Stimulated activated CD4-positive, alpha-beta T cell treated with anti-CD3 and anti-CD28 coated beads, TNF-alpha, amount 100 ng/mL, for 1 hour (primary cell): ENCODE results near the gene EXT2.

Experiments
- DNase-seq, 3 donors: peaks; one replicate each; pipeline ENCODE4 v3.0.0-alpha.2; 2020; ENCODE audit warnings: low read depth in 3 of 3, low spot score in 1 of 3

The EXT2 gene

DNA sequence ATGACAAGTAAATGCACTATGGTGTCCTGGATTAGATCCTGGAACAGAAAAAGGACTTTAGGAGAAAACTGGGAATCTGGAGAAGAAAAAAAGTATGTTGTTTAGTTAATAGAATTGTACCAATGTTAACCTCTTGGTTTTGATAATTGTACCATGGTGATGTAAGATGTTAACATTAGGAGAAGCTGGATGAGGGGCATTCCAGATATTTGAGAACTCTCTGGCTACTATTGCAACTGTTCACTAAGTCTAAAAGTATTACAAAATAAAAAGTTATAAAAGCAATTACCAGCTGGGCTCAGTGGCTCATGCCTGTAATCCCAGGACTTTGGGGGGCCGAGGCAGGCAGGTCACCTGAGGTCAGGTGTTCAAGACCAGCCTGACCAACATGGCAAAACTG is 66.5 kb downstream of the EXT2 start:
- no peak for DNase-seq

DNA sequence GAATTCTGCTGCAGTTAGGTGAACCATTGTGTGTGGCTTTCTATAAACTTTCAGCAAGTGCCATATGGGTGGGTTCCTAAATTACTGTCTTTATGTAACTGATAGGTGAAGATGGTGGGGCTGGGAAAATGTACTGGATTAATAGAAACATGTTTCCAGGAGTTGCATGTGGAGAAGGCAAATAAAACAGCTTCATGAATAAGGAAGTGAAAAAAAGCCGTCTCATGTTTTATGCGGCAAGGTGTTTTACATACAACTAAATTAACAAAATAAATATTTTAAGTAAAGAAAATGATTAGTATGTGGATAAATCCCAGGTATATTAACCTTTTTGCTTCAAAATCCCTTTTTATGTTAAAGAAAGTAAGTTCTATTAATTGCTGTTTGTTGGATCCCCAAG is 67.2 kb downstream of the EXT2 start:
- no peak for DNase-seq

DNA sequence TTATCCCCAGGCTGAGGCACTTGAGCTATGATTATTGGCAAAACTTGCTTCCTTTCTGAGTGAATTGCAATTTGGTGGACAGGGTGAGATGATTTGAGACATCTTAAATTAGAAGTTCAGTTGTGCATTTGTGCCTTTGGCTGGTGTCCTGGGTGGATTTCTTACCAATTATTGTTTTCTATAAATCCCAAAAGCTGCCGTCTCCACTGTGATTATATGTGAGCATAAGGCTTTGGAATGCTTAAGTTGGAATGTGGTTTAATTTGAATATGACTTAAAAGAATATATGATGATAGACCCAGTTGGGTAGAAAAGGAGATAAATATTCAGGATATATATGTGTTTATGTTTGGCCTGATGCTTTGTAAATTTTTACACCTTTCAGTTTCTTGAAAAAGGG is 70.0 kb downstream of the EXT2 start:
- DNase-seq, result no peak

GRCh38 chr11:44167046-44167445 is 71.6 kb downstream of the EXT2 start:
- no peak for DNase-seq

DNA sequence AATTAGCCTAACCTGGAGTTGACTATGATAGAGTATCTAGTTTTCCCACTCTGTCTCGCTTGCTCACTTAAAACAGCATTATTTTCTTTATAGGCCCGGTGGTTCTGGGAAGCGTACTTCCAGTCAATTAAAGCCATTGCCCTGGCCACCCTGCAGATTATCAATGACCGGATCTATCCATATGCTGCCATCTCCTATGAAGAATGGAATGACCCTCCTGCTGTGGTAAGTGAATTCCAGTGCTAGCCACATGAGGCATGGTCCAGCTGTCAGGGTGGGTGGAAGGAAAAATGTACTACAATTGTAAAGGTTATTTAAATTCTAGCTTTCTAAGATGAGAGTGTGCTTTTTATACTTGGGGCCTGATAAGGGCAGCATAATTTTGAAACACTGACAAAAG is 76.0 kb downstream of the EXT2 start:
- no peak for DNase-seq

GRCh38 chr11:44172966-44173365 is 77.5 kb downstream of the EXT2 start:
- no peak for DNase-seq

DNA sequence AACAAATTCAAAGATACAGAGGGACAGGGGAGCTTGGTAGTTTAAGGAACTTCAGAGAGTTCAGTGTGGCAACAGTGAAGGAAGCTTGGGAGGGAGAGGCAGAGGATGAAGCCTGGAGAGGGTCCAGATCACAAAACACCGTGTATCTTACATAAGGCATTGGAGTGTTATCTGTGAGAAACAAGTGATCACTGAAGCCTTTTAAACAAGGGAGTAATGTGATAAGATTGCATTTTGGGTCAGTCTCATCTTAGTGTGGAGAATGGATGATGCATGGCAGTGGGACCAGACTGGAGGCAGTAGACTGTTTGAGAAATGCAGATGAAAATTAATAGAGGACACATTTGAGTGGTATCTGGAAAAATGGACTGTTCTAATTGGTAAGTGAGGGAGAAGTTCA is 79.4 kb downstream of the EXT2 start:
- DNase-seq, result no peak

DNA sequence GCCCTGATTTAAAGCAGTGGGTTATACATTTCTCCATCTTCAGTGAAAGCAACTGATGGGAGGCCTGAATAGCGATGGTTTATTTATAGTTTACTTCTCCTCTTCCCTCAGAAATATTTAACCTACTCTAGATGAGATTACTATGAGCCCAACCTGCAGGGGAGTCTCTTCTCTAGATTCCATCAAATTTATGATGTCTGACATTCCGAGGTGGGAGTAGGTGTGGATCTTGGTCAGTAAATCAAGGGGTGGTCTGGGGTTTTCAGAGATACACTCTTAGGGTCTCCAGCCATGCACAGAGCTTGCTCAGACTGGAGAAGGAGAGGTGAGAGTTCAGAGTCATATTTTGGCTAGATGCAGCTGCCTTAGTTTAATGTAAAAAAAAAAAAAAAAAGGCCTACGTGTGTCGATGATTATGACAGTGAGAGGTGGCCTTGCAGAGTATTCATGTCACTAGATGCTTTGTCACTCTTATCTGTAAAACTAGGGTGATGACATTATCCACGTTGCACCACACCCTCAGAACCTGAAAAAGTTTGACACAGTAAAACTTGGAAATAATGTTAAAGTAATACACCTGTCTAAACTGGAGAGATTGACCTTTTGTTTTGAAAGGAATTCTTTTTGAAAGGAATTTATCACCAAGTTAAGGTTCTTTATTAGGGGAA is 81.2 kb downstream of the EXT2 start:
- no peak for DNase-seq

DNA sequence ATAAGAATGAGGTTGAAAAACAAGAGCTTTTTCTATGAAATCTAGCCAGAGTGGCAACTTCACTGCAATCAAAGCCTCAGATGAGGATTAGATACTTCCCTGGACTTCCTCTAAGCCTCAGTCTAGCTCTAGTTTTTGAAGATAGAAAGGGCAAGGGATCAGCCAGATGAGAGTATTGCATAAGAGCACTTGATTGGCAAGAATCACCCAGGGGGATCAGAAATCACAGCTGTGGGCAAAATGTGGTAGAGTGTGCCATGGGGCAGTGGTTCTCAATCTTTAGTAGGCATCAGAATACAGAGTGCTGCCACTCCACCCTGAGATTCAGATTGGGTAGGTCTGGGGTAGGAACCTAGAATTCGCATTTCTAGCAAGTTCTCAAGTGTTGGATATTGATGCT is 82.4 kb downstream of the EXT2 start:
- no peak for DNase-seq

GRCh38 chr11:44178381-44178780 is 82.9 kb downstream of the EXT2 start:
- DNase-seq, result no peak

GRCh38 chr11:44179173-44179572 is 83.7 kb downstream of the EXT2 start:
- DNase-seq, result no peak

DNA sequence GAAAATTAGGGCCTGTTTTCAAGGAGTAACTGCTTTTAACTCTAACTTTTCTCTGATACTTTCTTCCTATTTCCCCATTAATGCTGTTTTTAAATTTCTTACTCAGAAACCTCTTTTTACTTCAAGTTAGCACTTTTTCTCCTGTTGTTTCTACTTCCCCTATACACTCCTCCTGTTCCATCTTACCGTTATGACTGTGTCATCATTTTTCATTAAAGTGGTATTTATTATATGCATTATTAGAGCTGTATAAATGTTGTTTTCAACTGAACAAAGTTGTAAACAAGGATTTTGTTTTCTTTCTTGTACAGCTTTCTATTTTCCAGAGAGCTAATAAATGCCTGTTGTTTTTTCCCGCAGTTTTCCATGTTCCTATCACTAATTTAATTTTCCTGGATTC is 84.6 kb downstream of the EXT2 start:
- no peak for DNase-seq

GRCh38 chr11:44185522-44185921 is 90.0 kb downstream of the EXT2 start:
- DNase-seq, result no peak

- no peak for DNase-seq
Measured at GRCh38 chr11:44186321-44186930, 90.9 kb downstream of the EXT2 start.

DNA sequence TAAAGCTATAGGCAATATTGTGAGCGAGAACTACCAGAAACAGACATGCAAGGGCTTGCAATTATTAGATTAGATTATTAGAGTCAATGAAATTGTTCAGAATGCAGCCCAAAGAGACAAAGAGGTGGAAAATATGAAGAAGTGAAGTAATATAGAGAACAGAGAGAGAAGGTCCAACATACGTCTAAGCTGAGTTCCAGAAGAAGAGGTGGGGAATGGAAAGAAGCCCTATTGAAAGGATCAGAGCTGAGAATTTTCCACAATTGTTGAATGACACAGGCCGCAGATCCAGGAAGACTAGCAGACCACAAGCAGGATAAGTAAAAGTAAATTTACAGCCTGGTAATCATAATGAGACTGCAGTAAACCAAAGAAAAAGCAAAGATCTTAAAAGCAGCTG is 93.2 kb downstream of the EXT2 start:
- DNase-seq, result no peak

- DNase-seq, result no peak
Measured at GRCh38 chr11:44189986-44190882, 94.8 kb downstream of the EXT2 start.

DNA sequence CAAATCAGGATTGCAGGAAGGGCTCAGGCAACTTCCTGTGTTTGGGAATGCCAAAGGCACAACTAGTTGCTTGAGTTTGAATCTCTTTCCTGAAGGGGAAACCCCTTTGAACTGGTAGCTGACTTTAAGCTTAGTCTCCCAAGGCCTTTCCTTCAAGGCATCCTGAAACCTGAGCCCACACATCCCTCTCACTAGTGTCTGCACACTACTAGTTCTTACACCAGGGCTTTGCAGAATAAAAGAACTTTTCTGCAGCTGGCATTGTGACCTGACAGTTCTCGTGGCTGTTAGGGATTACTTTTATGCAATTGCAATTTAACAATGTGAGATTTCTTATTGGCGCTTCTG is 95.4 kb downstream of the EXT2 start:
- no peak for DNase-seq

- no peak for DNase-seq
Measured at GRCh38 chr11:44191322-44192016, 96.0 kb downstream of the EXT2 start.

DNA sequence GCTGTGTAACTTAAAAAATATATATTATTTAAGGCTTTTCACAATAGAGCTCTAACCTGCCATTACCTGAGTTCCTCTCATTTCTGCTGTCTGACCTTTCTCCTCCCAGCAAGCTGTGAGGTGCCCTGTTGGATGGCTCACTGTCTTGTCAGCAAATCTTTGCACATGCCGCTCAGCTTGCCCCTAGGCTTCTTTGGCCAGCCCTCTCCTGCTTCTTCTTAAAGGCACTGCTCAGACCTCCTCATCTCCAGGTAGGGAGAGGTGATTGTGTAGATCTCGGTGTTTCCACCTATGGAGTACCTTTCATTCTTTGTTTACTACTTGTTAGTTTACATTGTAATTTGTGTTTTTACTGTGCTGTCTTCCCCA is 96.5 kb downstream of the EXT2 start:
- no peak for DNase-seq

DNA sequence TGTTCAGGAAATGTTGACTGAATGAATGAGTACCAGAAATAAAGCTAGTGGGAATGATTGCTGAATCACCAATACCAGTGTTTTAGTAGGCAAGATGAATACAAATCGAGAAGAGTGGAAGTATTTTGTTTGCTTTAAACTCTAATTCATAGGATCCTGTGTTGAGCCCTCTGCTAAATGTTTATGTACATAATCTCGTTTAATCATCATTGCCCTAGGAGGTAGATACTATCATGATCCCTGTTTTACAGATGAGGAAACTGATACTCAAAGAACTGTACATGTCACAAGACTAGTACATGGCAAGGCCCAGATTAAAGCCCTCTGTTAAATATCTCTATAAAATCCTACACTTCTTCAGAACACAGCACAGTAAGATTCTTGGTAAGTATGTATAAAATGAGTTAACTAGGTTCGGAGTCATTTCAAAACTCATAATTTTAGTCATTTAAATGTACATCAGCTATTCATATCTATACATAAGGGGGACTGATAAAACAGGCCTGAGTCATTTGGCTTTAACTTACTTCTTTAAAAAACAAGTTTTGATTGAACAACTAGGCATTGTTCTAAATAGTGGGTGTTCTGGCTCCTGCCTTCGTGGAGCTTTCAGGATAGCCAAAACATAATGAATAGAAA is 97.1 kb downstream of the EXT2 start:
- DNase-seq, result no peak

- no peak for DNase-seq
Measured at GRCh38 chr11:44193856-44194255, 98.4 kb downstream of the EXT2 start.
